GM23338 (cell line): ENCODE results near the gene WNT6.

Source experiments
- CREB1 ChIP-seq: fragments of 250-450 bp; sonication (Bioruptor Pico); IDR thresholded peaks from 2 replicates; pipeline ENCODE4 v1.5.0; 2020; ENCODE audit warnings: low read depth, mild to moderate bottlenecking, moderate library complexity
- CTCF ChIP-seq, 2 experiments: fragments of 200-600 bp in 1 of 2; sonication (generic) in 1 of 2; conservative IDR thresholded peaks; 2 replicates each; pipeline versions ENCODE4 v1.5.1 to v1.6.1; 2016 to 2017; ENCODE audit warnings: antibody characterized with exemption in 2 of 2, low read depth in 2 of 2, mild to moderate bottlenecking in 2 of 2, moderate library complexity in 1 of 2
- ETS1 ChIP-seq: IDR thresholded peaks from 2 replicates; pipeline ENCODE4 v1.6.1; 2016; ENCODE audit warnings: antibody characterized with exemption
- EZH2 ChIP-seq: fragments of 200-600 bp; sonication (generic); IDR thresholded peaks from one replicate; pipeline ENCODE4 v1.8.0; 2017; ENCODE audit warnings: antibody characterized with exemption, mild to moderate bottlenecking, low read depth; ENCODE audit not compliant: unreplicated experiment
- EZH2phosphoT487 ChIP-seq: fragments of 200-600 bp; sonication (generic); IDR thresholded peaks from one replicate; pipeline ENCODE4 v1.8.1; 2018; ENCODE audit warnings: antibody characterized with exemption; ENCODE audit not compliant: unreplicated experiment
- NANOG ChIP-seq: IDR thresholded peaks from 2 replicates; pipeline ENCODE4 v1.6.1; 2016; ENCODE audit warnings: antibody characterized with exemption, borderline replicate concordance
- POLR2AphosphoS5 ChIP-seq: IDR thresholded peaks from 2 replicates; pipeline ENCODE4 v1.6.1; 2016; ENCODE audit warnings: antibody characterized with exemption, low read depth
- TF ChIP-seq, protein P1 (sequence below): IDR thresholded peaks from one replicate; pipeline ENCODE4 v1.6.1; 2018; ENCODE audit warnings: antibody characterized with exemption; ENCODE audit not compliant: unreplicated experiment

GRCh38 chr2:218896501-218897393, 37.1 kb downstream of the WNT6 start:
- TF ChIP-seq CTCF (conservative IDR thresholded peaks at IDR 0.05; ENCODE audit: low read depth in 2 of 2) (no peak), ETS1 (no peak), CREB1 (CRISPR knock-in tag) (no peak), NANOG (no peak), EZH2phosphoT487 (no peak), POLR2AphosphoS5 (no peak), EZH2 (peak; percentile 64)
- TF ChIP-seq, protein P1, sequence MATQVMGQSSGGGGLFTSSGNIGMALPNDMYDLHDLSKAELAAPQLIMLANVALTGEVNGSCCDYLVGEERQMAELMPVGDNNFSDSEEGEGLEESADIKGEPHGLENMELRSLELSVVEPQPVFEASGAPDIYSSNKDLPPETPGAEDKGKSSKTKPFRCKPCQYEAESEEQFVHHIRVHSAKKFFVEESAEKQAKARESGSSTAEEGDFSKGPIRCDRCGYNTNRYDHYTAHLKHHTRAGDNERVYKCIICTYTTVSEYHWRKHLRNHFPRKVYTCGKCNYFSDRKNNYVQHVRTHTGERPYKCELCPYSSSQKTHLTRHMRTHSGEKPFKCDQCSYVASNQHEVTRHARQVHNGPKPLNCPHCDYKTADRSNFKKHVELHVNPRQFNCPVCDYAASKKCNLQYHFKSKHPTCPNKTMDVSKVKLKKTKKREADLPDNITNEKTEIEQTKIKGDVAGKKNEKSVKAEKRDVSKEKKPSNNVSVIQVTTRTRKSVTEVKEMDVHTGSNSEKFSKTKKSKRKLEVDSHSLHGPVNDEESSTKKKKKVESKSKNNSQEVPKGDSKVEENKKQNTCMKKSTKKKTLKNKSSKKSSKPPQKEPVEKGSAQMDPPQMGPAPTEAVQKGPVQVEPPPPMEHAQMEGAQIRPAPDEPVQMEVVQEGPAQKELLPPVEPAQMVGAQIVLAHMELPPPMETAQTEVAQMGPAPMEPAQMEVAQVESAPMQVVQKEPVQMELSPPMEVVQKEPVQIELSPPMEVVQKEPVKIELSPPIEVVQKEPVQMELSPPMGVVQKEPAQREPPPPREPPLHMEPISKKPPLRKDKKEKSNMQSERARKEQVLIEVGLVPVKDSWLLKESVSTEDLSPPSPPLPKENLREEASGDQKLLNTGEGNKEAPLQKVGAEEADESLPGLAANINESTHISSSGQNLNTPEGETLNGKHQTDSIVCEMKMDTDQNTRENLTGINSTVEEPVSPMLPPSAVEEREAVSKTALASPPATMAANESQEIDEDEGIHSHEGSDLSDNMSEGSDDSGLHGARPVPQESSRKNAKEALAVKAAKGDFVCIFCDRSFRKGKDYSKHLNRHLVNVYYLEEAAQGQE, result no peak
